ENCODE measurements around the gene ZNF865. TPM values are rescaled to one million over a fixed set of nuclear protein-coding genes. Genes with fewer than 3 reads are reported as not detected.

ZNF865 gene
- total RNA-seq, 4 donors from 2014 or later: 2.2 to 6.3 (median 3.8) TPM

GRCh38 chr19:55644191-55644833, 38.9 kb downstream of the ZNF865 start:
- no peak for ATAC-seq (ENCODE audit: low FRiP score)

GRCh38 chr19:55644842-55645511, 39.5 kb downstream of the ZNF865 start:
- ATAC-seq (ENCODE audit: low FRiP score) (no peak), DNase-seq (ENCODE audit: low spot score) (no peak)
- TF ChIP-seq CTCF (IDR thresholded peaks at IDR 0.05): no peak

More at GRCh38 chr19:55644191-55644833, 38.9 kb downstream of the ZNF865 start:
- TF ChIP-seq CTCF (IDR thresholded peaks at IDR 0.05): no peak
- DNase-seq (ENCODE audit: low spot score): no peak

- DNase-seq (ENCODE audit: low spot score) (no peak), ATAC-seq (ENCODE audit: low FRiP score) (no peak)
- TF ChIP-seq CTCF (IDR thresholded peaks at IDR 0.05): no peak
Observed at GRCh38 chr19:55645512-55645881, 40.0 kb downstream of the ZNF865 start.

GRCh38 chr19:55646889-55647731, 41.7 kb downstream of the ZNF865 start:
- no peak for ATAC-seq (ENCODE audit: low FRiP score)
- no peak for DNase-seq (ENCODE audit: low spot score)
- no peak for TF ChIP-seq CTCF (IDR thresholded peaks at IDR 0.05)

GRCh38 chr19:55647732-55648584, 42.5 kb downstream of the ZNF865 start, which contains the start of gene CCDC106:
Gene CCDC106, plus strand, starts transcription at chr19:55648212. Its CDS starts 835 bp downstream, at chr19:55649047.
- DNase-seq (ENCODE audit: low spot score) (no peak), ATAC-seq (ENCODE audit: low FRiP score) (peak; percentile 26)

More at GRCh38 chr19:55647732-55648584, 42.5 kb downstream of the ZNF865 start, which contains the start of gene CCDC106:
- TF ChIP-seq CTCF (IDR thresholded peaks at IDR 0.05): no peak

Data from omental fat pad (tissue), 4 donors.